Neural progenitor cell (in vitro differentiated cells): Measurements from ENCODE around the gene RASL10A.

Source experiments
- CTCF ChIP-seq: fragments of 200-600 bp; sonication (generic); IDR thresholded peaks from 2 replicates; pipeline ENCODE4 v1.5.1; 2017; ENCODE audit warnings: antibody characterized with exemption, mild to moderate bottlenecking
- EZH2 ChIP-seq: fragments of 200-600 bp; sonication (generic); IDR thresholded peaks from 2 replicates; pipeline ENCODE4 v1.6.1; 2017; ENCODE audit warnings: antibody characterized with exemption, mild to moderate bottlenecking, moderate library complexity
- EZH2phosphoT487 ChIP-seq: fragments of 200-600 bp; sonication (generic); IDR thresholded peaks from 2 replicates; pipeline ENCODE4 v1.6.1; 2017; ENCODE audit warnings: antibody characterized with exemption

- TF ChIP-seq CTCF (no peak), EZH2phosphoT487 (no peak), EZH2 (no peak)
These were observed 13.3 kb upstream of the RASL10A start for GRCh38 chr22:29328566-29329500.
